GM23338 (cell line): ENCODE measurements around the gene ZFHX3. TPM values are rescaled to one million over a fixed set of nuclear protein-coding genes. Genes with fewer than 3 reads are reported as not detected.

ENCODE experiments used
- ATAC-seq: fragments of 200-7000 bp; cut with Tn5 transposase; 3 replicates; pipeline ENCODE4 v1.9.1; 2020
- DNase-seq: peaks from one replicate; pipeline ENCODE4 v3.0.0-alpha.2; 2015; ENCODE audit warnings: low spot score
- H2AFZ ChIP-seq: fragments of 200-600 bp; sonication (generic); 2 replicates; pipeline ENCODE4 v1.8.0; 2016; ENCODE audit warnings: antibody characterized with exemption, mild to moderate bottlenecking, moderate library complexity
- H3F3A ChIP-seq: fragments of 200-600 bp; sonication (generic); replicated peaks from 2 replicates; pipeline ENCODE4 v1.8.0; 2017; ENCODE audit warnings: antibody characterized with exemption, mixed run types, low read depth
- H3K27ac ChIP-seq: fragments of 200-600 bp; sonication (generic); 2 replicates; pipeline ENCODE4 v1.6.1; 2016; ENCODE audit warnings: low read depth
- H3K27me3 ChIP-seq: fragments of 200-600 bp; sonication (generic); 2 replicates; pipeline ENCODE4 v1.8.0; 2016; ENCODE audit warnings: mild to moderate bottlenecking, mixed run types, moderate library complexity; ENCODE audit not compliant: insufficient read depth
- H3K36me3 ChIP-seq: fragments of 200-600 bp; sonication (generic); 2 replicates; pipeline ENCODE4 v1.8.0; 2016; ENCODE audit warnings: mild to moderate bottlenecking; ENCODE audit not compliant: insufficient read depth
- H3K4me1 ChIP-seq: fragments of 200-600 bp; sonication (generic); 2 replicates; pipeline ENCODE4 v1.8.0; 2016; ENCODE audit warnings: mild to moderate bottlenecking, moderate library complexity; ENCODE audit not compliant: insufficient read depth
- H3K4me2 ChIP-seq: fragments of 200-600 bp; sonication (generic); 2 replicates; pipeline ENCODE4 v1.7.1; 2017; ENCODE audit warnings: mixed run types
- H3K4me3 ChIP-seq: fragments of 200-600 bp; sonication (generic); 2 replicates; pipeline ENCODE4 v1.6.1; 2016; ENCODE audit warnings: mixed run types
- H3K79me2 ChIP-seq: fragments of 200-600 bp; sonication (generic); replicated peaks from 2 replicates; pipeline ENCODE4 v1.8.0; 2017; ENCODE audit warnings: mild to moderate bottlenecking; ENCODE audit not compliant: insufficient read depth
- H3K9me2 ChIP-seq: fragments of 200-600 bp; sonication (generic); 2 replicates; pipeline ENCODE4 v1.8.0; 2017; ENCODE audit not compliant: insufficient read depth
- H4K20me1 ChIP-seq: fragments of 200-600 bp; sonication (generic); replicated peaks from 2 replicates; pipeline ENCODE4 v1.8.0; 2017; ENCODE audit warnings: mild to moderate bottlenecking; ENCODE audit not compliant: insufficient read depth
- H3K27ac Mint-ChIP-seq: 2 replicates; pipeline ENCODE4 v1.8.0; 2020; ENCODE audit warnings: inconsistent platforms, mild to moderate bottlenecking, moderate library complexity, mixed read lengths
- H3K27me3 Mint-ChIP-seq: 3 replicates; pipeline ENCODE4 v1.8.0; 2022; ENCODE audit warnings: low read depth, mild to moderate bottlenecking, moderate library complexity, mixed read lengths, inconsistent platforms; ENCODE audit not compliant: insufficient read depth, poor library complexity
- H3K36me3 Mint-ChIP-seq: 3 replicates; pipeline ENCODE4 v1.8.0; 2021; ENCODE audit warnings: low read depth, mild to moderate bottlenecking, inconsistent platforms, moderate library complexity, mixed read lengths
- H3K4me1 Mint-ChIP-seq: 3 replicates; pipeline ENCODE4 v1.8.0; 2020; ENCODE audit warnings: mild to moderate bottlenecking, inconsistent platforms, mixed read lengths
- H3K4me3 Mint-ChIP-seq: 3 replicates; pipeline ENCODE4 v1.8.0; 2021; ENCODE audit warnings: moderate library complexity, mild to moderate bottlenecking, inconsistent platforms, mixed read lengths
- H3K9me3 Mint-ChIP-seq: 3 replicates; pipeline ENCODE4 v1.8.0; 2020; ENCODE audit warnings: moderate library complexity, mild to moderate bottlenecking, inconsistent platforms, mixed read lengths
- JUNB ChIP-seq: IDR thresholded peaks from one replicate; pipeline ENCODE4 v1.6.1; 2016; ENCODE audit warnings: antibody characterized with exemption; ENCODE audit not compliant: unreplicated experiment
- POLR2AphosphoS5 ChIP-seq: IDR thresholded peaks from 2 replicates; pipeline ENCODE4 v1.6.1; 2016; ENCODE audit warnings: antibody characterized with exemption, low read depth
- ZNF331 ChIP-seq: fragments of 250-450 bp; sonication (Bioruptor Pico); IDR thresholded peaks from 2 replicates; pipeline ENCODE4 v1.5.0; 2020; ENCODE audit warnings: low read depth, mild to moderate bottlenecking, moderate library complexity
- polyA plus RNA-seq: library from polyadenylated mRNA; unstranded; fragments of >200 nt; fragmentation: Nextera tagmentation; extraction: Ambion mirVana; gene quantifications from 2 replicates; pipeline ENCODE4 v1.2.1, GENCODE V29; 2016
- total RNA-seq: library from RNA; depleted of rRNA; stranded (reverse); fragments of >200 nt; shearing (Covaris generic); gene quantifications from 2 replicates; pipeline ENCODE4 v1.2.3, GENCODE V29; 2014
- TF ChIP-seq, protein P1 (sequence below): IDR thresholded peaks from one replicate; pipeline ENCODE4 v1.6.1; 2018; ENCODE audit warnings: antibody characterized with exemption; ENCODE audit not compliant: unreplicated experiment
- TF ChIP-seq, protein P2 (sequence below), 2 experiments: fragments of 200-600 bp in 1 of 2; sonication (generic) in 1 of 2; conservative IDR thresholded peaks; 2 replicates each; pipeline versions ENCODE4 v1.5.1 to v1.6.1; 2016 to 2017; ENCODE audit warnings: antibody characterized with exemption in 2 of 2, low read depth in 2 of 2, mild to moderate bottlenecking in 2 of 2, moderate library complexity in 1 of 2
- TF ChIP-seq, protein P3 (sequence below): fragments of 250-450 bp; sonication (Bioruptor Pico); IDR thresholded peaks from 2 replicates; pipeline ENCODE4 v1.5.0; 2020; ENCODE audit warnings: mild to moderate bottlenecking, moderate library complexity

ZFHX3 gene
- total and polyA plus RNA-seq, 2 experiments from 2014 or later: 1.0 to 1.5 TPM

DNA sequence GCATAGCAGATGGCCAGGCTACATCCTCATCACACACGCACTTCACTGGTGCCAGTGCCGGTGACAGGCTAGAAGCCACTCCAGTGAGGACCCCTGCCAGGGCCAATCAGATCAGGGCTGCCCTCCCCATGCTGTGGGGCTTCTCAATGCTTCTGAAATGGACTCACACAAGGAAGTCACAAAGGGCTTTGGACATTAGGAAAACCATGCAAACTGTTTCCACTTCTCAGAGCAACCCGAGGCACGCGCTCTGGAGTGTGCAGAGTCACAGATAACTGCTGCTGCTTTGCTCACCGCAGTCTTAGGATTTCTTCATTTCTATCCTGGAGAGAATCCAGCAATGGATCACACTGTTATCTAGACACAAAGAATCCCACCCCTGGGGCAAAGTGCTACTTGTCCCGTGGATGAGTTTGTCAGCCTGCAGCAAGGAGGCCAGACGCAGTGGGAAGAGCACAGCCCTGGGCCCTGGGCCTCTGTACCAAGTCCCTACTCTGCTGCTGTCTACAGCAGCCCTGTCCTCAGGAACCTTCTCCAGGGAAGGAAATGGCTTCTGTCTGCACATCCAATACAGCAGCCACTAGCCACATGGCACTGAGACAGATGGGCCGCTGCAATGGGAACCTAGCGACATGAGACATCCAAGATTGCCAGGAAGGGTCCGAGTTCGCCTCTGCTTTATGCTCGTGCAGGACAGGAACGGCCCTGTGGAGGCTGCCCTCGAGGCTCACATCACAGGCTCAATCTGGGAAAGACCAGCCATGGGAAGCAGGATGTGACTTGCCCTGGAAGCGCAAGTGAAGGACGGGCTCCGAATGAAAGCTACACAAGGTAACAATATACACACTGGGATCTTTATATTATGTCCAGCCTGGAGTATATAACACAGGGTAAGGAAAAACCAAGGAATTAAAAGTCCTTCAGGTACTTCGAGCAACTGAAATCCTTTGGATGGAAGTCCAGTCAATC is 169.3 kb downstream of the ZFHX3 start (continued):
- TF ChIP-seq, protein P1, sequence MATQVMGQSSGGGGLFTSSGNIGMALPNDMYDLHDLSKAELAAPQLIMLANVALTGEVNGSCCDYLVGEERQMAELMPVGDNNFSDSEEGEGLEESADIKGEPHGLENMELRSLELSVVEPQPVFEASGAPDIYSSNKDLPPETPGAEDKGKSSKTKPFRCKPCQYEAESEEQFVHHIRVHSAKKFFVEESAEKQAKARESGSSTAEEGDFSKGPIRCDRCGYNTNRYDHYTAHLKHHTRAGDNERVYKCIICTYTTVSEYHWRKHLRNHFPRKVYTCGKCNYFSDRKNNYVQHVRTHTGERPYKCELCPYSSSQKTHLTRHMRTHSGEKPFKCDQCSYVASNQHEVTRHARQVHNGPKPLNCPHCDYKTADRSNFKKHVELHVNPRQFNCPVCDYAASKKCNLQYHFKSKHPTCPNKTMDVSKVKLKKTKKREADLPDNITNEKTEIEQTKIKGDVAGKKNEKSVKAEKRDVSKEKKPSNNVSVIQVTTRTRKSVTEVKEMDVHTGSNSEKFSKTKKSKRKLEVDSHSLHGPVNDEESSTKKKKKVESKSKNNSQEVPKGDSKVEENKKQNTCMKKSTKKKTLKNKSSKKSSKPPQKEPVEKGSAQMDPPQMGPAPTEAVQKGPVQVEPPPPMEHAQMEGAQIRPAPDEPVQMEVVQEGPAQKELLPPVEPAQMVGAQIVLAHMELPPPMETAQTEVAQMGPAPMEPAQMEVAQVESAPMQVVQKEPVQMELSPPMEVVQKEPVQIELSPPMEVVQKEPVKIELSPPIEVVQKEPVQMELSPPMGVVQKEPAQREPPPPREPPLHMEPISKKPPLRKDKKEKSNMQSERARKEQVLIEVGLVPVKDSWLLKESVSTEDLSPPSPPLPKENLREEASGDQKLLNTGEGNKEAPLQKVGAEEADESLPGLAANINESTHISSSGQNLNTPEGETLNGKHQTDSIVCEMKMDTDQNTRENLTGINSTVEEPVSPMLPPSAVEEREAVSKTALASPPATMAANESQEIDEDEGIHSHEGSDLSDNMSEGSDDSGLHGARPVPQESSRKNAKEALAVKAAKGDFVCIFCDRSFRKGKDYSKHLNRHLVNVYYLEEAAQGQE: no peak
- no peak for TF ChIP-seq POLR2AphosphoS5
- TF ChIP-seq, protein P2, sequence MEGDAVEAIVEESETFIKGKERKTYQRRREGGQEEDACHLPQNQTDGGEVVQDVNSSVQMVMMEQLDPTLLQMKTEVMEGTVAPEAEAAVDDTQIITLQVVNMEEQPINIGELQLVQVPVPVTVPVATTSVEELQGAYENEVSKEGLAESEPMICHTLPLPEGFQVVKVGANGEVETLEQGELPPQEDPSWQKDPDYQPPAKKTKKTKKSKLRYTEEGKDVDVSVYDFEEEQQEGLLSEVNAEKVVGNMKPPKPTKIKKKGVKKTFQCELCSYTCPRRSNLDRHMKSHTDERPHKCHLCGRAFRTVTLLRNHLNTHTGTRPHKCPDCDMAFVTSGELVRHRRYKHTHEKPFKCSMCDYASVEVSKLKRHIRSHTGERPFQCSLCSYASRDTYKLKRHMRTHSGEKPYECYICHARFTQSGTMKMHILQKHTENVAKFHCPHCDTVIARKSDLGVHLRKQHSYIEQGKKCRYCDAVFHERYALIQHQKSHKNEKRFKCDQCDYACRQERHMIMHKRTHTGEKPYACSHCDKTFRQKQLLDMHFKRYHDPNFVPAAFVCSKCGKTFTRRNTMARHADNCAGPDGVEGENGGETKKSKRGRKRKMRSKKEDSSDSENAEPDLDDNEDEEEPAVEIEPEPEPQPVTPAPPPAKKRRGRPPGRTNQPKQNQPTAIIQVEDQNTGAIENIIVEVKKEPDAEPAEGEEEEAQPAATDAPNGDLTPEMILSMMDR (conservative IDR thresholded peaks at IDR 0.05; ENCODE audit: low read depth in 2 of 2): no peak

DNA sequence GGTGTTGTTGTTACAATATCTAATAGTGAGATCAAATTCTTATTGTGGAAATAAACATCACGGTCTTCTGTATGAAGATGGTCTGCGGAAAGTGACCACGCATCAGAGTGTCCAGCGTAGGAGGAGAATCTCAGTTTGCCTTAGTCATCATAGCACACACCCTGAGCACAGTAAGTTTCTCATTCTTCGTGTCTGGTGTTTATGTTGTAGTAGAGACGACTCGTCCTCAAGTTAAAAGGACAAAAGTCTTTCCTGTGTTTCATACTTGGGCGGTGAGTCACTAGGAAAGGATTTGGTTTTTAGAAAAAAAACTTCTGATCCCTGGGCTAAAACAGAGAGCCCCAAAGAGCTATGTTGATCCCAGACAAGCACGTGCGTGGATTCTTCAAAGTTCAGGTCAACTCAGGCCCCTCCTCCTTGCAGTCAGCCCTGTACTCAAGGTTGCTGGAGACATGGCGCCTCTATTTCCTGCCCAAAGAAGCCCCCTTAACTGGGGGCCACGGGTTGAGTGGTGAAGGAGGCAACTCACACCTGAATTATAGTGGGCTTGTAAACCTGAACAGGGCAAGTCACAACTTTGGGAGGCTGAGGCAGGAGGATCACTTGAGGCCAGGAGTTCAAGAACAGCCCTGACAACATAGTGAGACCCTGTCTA is 170.4 kb downstream of the ZFHX3 start:
- H2AFZ ChIP-seq: no peak overlapping the region
- H3F3A ChIP-seq: no peaks in the 10 kb centered on the region
- Mint-ChIP-seq H3K27ac (no peak overlapping the region), H3K27me3 (peaks cover 5% of the 10 kb centered on the region), H3K9me3 (peaks cover 12% of the 10 kb centered on the region), H3K4me3 (no peak overlapping the region), H3K4me1 (peaks cover 3% of the 10 kb centered on the region; the same call in 1 of the 3 replicates), H3K36me3 (peaks cover 10% of the 10 kb centered on the region; the same call in 2 of the 3 replicates)
- DNase-seq (no peak), ATAC-seq (no peak)
- no peaks in the 10 kb centered on the region; the same call in 1 of the 2 replicates for H4K20me1 ChIP-seq
- H3K27me3 ChIP-seq: no peaks in the 10 kb centered on the region
- no peak overlapping the region for H3K4me3 ChIP-seq
- H3K27ac ChIP-seq: no peak overlapping the region
- no peaks in the 10 kb centered on the region for H3K79me2 ChIP-seq
- H3K4me1 ChIP-seq: no peaks in the 10 kb centered on the region
- H3K4me2 ChIP-seq: no peak overlapping the region
- H3K36me3 ChIP-seq: peaks cover 4% of the 10 kb centered on the region; the same call in 1 of the 2 replicates
- no peaks in the 10 kb centered on the region for H3K9me2 ChIP-seq
- TF ChIP-seq JUNB: no peak
- TF ChIP-seq, protein P3, sequence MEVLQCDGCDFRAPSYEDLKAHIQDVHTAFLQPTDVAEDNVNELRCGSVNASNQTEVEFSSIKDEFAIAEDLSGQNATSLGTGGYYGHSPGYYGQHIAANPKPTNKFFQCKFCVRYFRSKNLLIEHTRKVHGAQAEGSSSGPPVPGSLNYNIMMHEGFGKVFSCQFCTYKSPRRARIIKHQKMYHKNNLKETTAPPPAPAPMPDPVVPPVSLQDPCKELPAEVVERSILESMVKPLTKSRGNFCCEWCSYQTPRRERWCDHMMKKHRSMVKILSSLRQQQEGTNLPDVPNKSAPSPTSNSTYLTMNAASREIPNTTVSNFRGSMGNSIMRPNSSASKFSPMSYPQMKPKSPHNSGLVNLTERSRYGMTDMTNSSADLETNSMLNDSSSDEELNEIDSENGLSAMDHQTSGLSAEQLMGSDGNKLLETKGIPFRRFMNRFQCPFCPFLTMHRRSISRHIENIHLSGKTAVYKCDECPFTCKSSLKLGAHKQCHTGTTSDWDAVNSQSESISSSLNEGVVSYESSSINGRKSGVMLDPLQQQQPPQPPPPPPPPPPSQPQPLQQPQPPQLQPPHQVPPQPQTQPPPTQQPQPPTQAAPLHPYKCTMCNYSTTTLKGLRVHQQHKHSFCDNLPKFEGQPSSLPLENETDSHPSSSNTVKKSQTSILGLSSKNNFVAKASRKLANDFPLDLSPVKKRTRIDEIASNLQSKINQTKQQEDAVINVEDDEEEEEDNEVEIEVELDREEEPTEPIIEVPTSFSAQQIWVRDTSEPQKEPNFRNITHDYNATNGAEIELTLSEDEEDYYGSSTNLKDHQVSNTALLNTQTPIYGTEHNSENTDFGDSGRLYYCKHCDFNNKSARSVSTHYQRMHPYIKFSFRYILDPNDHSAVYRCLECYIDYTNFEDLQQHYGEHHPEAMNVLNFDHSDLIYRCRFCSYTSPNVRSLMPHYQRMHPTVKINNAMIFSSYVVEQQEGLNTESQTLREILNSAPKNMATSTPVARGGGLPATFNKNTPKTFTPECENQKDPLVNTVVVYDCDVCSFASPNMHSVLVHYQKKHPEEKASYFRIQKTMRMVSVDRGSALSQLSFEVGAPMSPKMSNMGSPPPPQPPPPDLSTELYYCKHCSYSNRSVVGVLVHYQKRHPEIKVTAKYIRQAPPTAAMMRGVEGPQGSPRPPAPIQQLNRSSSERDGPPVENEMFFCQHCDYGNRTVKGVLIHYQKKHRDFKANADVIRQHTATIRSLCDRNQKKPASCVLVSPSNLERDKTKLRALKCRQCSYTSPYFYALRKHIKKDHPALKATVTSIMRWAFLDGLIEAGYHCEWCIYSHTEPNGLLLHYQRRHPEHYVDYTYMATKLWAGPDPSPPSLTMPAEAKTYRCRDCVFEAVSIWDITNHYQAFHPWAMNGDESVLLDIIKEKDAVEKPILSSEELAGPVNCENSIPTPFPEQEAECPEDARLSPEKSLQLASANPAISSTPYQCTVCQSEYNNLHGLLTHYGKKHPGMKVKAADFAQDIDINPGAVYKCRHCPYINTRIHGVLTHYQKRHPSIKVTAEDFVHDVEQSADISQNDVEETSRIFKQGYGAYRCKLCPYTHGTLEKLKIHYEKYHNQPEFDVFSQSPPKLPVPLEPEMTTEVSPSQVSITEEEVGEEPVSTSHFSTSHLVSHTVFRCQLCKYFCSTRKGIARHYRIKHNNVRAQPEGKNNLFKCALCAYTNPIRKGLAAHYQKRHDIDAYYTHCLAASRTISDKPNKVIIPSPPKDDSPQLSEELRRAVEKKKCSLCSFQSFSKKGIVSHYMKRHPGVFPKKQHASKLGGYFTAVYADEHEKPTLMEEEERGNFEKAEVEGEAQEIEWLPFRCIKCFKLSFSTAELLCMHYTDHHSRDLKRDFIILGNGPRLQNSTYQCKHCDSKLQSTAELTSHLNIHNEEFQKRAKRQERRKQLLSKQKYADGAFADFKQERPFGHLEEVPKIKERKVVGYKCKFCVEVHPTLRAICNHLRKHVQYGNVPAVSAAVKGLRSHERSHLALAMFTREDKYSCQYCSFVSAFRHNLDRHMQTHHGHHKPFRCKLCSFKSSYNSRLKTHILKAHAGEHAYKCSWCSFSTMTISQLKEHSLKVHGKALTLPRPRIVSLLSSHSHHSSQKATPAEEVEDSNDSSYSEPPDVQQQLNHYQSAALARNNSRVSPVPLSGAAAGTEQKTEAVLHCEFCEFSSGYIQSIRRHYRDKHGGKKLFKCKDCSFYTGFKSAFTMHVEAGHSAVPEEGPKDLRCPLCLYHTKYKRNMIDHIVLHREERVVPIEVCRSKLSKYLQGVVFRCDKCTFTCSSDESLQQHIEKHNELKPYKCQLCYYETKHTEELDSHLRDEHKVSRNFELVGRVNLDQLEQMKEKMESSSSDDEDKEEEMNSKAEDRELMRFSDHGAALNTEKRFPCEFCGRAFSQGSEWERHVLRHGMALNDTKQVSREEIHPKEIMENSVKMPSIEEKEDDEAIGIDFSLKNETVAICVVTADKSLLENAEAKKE (CRISPR knock-in tag): no peak
- TF ChIP-seq ZNF331: no peak
- TF ChIP-seq, protein P1: no peak
